GM18909 (cell line): ENCODE results near the gene ANKRD13C.
"Not testable (repeated sequence)": the region's sequence is repeated elsewhere in the genome, so short reads cannot be mapped to it uniquely, and the experiment has no call there.

ENCODE experiments used
- ATAC-seq: cut with Tn5 transposase; IDR thresholded peaks from one replicate; pipeline ENCODE4 v1.9.1; 2021; ENCODE audit warnings: mild to moderate bottlenecking; ENCODE audit not compliant: unreplicated experiment, poor library complexity

ANKRD13C gene

DNA sequence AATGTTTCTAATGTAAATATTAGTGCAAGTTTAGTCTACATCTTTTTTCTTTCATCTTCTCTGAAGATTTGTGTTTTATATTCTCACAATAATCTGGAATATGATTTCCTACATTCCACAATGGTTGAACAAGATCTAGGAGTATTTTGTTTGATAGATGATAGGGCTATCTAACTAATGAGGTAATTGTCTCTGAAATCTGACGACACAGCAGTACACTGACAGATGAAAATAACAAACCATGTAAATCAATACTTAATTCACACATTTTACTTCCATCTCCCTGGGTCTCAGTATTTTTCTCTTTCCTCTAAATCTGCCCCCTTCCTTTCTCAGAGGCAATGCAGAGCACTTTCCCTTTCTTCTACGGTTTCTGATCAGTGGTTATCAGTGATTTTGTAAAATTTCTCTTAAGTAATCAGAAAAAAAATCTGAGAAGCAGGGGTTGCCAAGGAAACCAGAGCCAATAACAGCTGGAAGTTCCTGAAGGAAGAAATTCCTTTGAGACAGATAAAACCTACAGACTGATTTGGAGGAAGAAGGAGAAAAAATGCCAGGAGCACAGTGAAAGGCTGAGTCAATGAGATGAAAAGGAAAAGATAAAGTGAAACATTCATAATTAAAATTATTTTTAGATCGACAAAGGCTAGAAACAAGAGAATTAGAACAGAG is 7.3 kb upstream of the ANKRD13C start:
- no peak for ATAC-seq

- no peak for ATAC-seq
These were observed 5.8 kb upstream of the ANKRD13C start for GRCh38 chr1:70360321-70360720.

DNA sequence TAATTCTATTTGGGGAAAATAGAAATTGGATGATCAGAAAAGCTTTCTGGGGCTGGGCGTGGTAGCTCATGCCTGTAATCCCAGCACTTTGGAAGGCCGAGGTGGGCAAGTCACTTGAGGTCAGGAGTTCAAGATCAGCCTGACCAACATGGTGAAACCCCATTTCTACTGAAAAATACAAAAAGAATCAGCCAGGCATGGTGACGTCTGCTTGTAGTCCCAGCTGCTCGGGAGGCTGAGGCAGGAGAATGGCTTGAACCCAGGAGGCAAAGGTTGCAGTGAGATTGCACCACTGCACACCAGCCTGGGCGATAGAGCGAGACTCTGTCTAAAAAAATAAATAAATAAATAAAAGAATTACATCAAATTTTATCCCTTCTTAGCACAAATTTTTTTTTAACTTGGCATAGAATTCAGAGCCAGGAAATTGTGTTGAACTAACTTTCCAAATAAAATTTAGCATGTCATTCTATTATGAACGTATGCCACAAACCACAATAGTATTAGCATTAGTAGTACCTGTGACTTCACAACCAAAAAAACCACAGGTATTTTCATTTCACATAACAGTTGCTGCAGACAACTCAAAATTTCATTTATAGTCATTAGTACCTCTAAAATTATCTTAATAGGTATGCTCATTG is 4.5 kb upstream of the ANKRD13C start:
- peak; percentile 49 for ATAC-seq

GRCh38 chr1:70355920-70356319 is 1.4 kb upstream of the ANKRD13C start:
- ATAC-seq, result no peak

GRCh38 chr1:70355111-70355407 is 537 bp upstream of the ANKRD13C start:
- no peak for ATAC-seq

GRCh38 chr1:70353601-70354331 is 756 bp downstream of the ANKRD13C start:
- peak; percentile 30 for ATAC-seq

DNA sequence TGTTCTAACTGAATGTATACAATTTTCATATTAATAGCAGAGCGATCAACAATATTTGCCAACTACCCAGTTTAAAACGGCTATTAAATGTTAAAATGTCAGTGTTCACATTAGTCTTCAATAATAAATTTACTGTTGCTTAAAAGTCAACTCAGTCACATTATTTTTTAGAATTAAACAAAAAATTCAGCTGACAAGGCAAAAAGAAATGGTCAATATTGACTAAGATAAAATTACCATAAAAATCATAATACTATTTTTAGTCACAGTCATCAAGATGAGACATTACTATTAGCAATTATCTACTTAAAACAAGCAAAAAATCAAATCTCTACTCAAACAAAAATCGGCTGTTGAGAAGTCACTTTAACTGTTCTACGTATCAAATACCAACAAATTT is 1.5 kb downstream of the ANKRD13C start:
- no peak for ATAC-seq

DNA sequence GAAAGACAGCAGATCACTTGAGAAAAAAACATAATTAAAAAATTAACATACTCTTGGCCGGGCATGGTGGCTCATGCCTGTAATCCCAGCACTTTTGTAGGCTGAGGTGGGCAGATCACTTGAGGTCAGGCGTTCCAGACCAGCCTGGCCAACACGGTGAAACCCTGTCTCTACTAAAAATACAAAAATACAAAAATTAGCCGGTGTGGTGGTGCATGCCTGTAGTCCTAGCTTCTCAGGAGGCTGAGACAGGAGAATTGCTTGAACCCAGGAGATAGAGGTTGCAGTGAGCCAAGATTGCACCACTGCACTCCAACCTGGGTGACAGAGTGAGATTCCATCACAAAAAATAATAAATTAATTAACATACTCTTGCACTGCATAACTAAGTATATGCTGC is 4.7 kb downstream of the ANKRD13C start:
- not testable (repeated sequence) for ATAC-seq

DNA sequence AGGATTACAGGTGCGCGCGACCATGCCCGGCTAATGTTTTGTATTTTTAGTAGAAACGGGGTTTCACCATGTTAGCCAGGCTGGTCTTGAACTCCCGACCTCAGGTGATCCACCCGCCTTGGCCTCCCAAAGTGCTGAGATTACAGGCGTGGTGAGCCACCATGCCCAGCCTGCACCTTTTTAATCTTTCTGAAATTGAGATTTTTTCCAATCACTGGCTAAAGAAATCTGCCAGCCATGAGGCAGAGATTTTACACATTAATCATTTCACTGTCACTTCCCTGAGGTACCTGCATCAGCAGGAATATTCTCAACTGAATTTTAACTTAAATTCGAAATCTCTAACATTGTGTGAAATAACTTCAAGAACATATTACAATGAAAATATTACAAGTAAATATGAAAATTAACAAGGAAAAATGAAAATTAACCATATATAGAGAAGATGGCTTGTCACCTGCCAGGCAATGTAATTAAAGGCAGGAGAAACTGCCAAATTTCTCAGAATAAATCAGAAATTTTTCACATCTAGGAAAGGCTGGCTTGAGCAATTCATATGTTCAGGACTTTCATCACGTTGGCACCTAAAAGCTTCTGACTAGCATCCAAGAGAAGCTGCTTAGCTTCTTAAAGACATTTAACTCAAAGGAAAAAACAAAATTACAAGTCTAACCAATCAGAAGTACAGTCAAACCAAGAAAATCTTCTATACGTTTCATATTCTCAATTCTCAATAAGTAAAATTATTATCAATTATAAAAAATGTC is 5.9 kb downstream of the ANKRD13C start:
- ATAC-seq, result no peak

DNA sequence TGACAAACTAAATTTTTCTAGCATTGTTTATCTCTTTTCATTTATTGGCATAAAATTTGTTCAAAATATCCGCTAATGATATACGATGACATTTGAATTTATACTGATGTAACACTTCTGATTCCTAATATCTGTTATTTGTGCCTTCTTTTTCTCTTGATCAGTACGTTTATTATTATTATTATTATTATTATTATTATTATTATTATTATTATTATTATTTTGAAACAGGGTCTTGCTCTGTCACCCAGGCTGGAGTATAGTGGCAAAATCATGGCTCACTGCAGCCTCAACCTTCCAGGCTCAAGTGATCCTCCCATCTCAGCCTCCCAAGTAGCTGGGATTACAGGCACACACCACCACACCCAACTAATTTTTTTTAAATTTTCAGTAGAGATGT is 14.9 kb downstream of the ANKRD13C start:
- ATAC-seq, result not testable (repeated sequence)

DNA sequence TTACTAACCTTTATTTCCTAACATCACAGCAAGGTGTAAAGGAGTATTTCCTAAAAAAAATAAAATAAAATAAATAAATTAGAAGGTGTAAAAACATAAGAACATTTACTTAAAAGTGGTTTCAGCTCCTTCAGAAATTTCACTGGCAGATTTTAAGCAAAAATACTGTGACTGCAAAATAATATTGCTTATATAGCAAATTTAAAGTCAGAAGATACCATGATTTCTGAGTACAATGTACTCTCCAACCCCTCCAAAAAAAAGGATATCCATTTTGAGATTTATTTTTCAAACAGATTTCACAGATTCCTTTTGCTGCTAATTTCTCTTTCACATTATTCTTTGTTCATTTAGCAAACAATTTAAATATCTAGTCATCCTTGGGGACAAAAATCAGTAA is 18.5 kb downstream of the ANKRD13C start:
- no peak for ATAC-seq

- ATAC-seq, result no peak
These were observed 20.1 kb downstream of the ANKRD13C start for GRCh38 chr1:70334436-70334835.

DNA sequence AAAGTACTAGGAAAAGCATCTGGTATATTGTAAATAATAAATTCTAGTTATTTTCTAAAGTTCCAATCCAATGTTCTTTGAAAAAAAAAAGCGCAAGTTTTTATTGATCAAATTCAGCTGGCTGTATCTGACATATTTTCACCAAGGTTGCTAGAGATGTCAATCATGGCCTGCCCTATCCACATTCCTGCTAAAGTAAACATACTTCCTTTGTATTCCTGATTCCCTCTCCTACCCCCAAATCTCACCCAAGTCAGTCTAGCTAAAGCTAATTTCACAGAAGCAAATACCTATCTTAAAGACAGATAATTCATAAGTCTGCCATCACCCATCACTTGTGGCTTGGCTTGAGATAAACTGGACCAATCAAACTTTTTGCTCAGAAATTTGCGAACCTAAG is 21.3 kb downstream of the ANKRD13C start:
- no peak for ATAC-seq

DNA sequence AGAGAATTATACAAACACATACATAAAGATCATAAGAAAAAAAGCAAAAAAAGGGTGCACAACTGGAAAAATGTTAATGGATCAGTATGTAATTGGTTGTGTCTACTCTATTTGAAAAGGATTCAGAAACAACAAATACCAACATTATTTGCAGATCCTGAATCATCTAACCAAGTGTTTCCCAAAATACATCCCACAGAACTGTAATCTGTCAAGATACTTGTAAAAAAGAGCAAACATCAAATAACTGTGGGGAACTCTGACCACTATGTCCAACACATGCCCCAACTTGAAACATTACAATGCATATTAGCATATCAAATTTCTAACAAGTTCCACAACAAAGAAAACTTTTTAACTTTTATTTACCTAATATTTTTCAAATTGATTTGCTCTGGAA is 22.6 kb downstream of the ANKRD13C start:
- no peak for ATAC-seq

- ATAC-seq, result no peak
These were observed 27.0 kb downstream of the ANKRD13C start for GRCh38 chr1:70327306-70328076.

- no peak for ATAC-seq
These were observed 29.8 kb downstream of the ANKRD13C start for GRCh38 chr1:70324683-70325082.

DNA sequence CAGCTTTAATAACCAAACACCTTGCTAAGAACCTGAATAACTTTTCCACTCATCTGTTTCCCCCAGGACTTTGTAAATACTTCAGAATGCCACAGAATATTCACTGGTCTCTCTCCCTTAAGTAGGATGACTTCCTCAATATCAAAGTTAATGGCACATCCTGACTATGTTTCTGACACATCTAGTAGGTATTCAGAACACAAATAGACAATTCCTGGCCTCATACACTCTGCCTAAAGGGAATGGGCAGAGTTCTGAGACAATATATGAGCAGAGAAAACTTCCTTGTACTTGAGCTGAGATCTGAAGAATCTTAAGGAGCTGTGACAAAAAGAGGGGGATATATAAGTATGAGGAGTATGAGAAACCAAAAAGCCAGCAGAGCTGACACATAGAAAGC is 34.8 kb downstream of the ANKRD13C start:
- no peak for ATAC-seq

DNA sequence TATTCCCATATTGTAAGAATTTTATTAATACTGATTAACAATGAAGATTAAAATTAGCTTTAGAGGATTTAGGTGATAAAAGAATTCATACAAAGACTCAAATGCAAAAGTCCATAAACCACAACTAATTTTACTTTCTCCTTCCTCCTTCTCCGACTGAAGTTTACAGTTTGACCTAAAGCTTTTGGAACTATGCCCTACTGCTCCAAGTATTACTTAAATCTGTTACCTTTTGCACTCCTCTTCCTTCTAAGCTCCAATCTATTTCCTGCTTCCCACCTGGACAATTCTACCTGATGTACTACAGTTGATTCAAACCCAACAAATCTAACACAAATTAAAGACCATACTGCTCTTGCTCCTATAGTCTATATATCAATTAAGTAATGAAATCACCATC is 36.3 kb downstream of the ANKRD13C start:
- ATAC-seq, result no peak

- no peak for ATAC-seq
These were observed 37.4 kb downstream of the ANKRD13C start for GRCh38 chr1:70317087-70317486.

GRCh38 chr1:70315782-70316181 is 38.7 kb downstream of the ANKRD13C start:
- no peak for ATAC-seq
